HG03175 (cell line): Measurements from ENCODE around the gene THSD7B.
"Not testable (repeated sequence)": the region's sequence is repeated elsewhere in the genome, so short reads cannot be mapped to it uniquely, and the experiment has no call there.

Experiments used
- ATAC-seq: cut with Tn5 transposase; IDR thresholded peaks from one replicate; pipeline ENCODE4 v1.9.1; 2021; ENCODE audit warnings: mild to moderate bottlenecking, moderate library complexity; ENCODE audit not compliant: unreplicated experiment

THSD7B gene

GRCh38 chr2:137500599-137500998 is 735.3 kb downstream of the THSD7B start:
- no peak for ATAC-seq

GRCh38 chr2:137507237-137507636 is 741.9 kb downstream of the THSD7B start:
- no peak for ATAC-seq

- no peak for ATAC-seq
Observed at GRCh38 chr2:137508739-137509384, 743.5 kb downstream of the THSD7B start.

GRCh38 chr2:137511526-137511925 is 746.2 kb downstream of the THSD7B start:
- no peak for ATAC-seq

- no peak for ATAC-seq
Observed at GRCh38 chr2:137521653-137522619, 756.6 kb downstream of the THSD7B start.

GRCh38 chr2:137522620-137523011 is 757.3 kb downstream of the THSD7B start:
- no peak for ATAC-seq

- ATAC-seq: no peak
Observed at GRCh38 chr2:137523931-137524330, 758.6 kb downstream of the THSD7B start.

GRCh38 chr2:137525132-137525531 is 759.8 kb downstream of the THSD7B start:
- ATAC-seq: no peak

GRCh38 chr2:137525641-137526190 is 760.4 kb downstream of the THSD7B start:
- ATAC-seq: no peak

GRCh38 chr2:137535897-137536296 is 770.6 kb downstream of the THSD7B start:
- no peak for ATAC-seq

GRCh38 chr2:137539336-137539735 is 774.0 kb downstream of the THSD7B start:
- no peak for ATAC-seq

GRCh38 chr2:137547842-137548241 is 782.5 kb downstream of the THSD7B start:
- ATAC-seq: no peak

GRCh38 chr2:137566387-137566786 is 801.0 kb downstream of the THSD7B start:
- ATAC-seq: no peak

GRCh38 chr2:137570484-137570883 is 805.1 kb downstream of the THSD7B start:
- ATAC-seq: no peak

- not testable (repeated sequence) for ATAC-seq
Observed at GRCh38 chr2:137587834-137588233, 822.5 kb downstream of the THSD7B start.

- ATAC-seq: not testable (repeated sequence)
Observed at GRCh38 chr2:137588578-137588977, 823.2 kb downstream of the THSD7B start.

GRCh38 chr2:137590102-137590501 is 824.8 kb downstream of the THSD7B start:
- no peak for ATAC-seq

- ATAC-seq: no peak
Observed at GRCh38 chr2:137607722-137608318, 842.5 kb downstream of the THSD7B start.

- ATAC-seq: no peak
Observed at GRCh38 chr2:137638932-137639331, 873.6 kb downstream of the THSD7B start.

GRCh38 chr2:137644731-137645130 is 879.4 kb downstream of the THSD7B start:
- ATAC-seq: no peak

- no peak for ATAC-seq
Observed at GRCh38 chr2:137654046-137654445, 888.7 kb downstream of the THSD7B start.
